ENCODE measurements around the gene OR8K5. TPM values are rescaled to one million over a fixed set of nuclear protein-coding genes. Genes with fewer than 3 reads are reported as not detected.

OR8K5 gene
- polyA plus RNA-seq, 1 donor (not counting 4 experiments of a cell fraction or from before 2014, with no cell fraction given) = not detected

- FAIRE-seq (no peak), DNase-seq (ENCODE audit: low read depth, low spot score) (no peak)
- Histone ChIP-seq H4K20me1 (ENCODE audit: control insufficient read depth, extremely low read depth, insufficient read depth, low read length) (no peaks in the 10 kb centered on the region), H3K9me3 (ENCODE audit: control insufficient read depth, low read depth, low read length) (no peaks in the 10 kb centered on the region), H3K4me3 (ENCODE audit: control insufficient read depth in 2 of 3, extremely low read depth in 1 of 3, insufficient read depth in 2 of 3, low read depth in 1 of 3, low read length in 3 of 3) (no peak overlapping the region), H2AFZ (ENCODE audit: control insufficient read depth, low read length) (no peak overlapping the region), H3K36me3 (ENCODE audit: control insufficient read depth in 2 of 2, extremely low read depth in 1 of 2, insufficient read depth in 2 of 2, low read length in 2 of 2) (no peaks in the 10 kb centered on the region), H3K27ac (ENCODE audit: control insufficient read depth, insufficient read depth, low read length) (no peak overlapping the region), H3K27me3 (ENCODE audit: control insufficient read depth, extremely low read depth, insufficient read depth, low read length) (no peaks in the 10 kb centered on the region), H3K9ac (ENCODE audit: control insufficient read depth, extremely low read depth, insufficient read depth, low read length) (no peak overlapping the region), H3K79me2 (ENCODE audit: control insufficient read depth, insufficient read depth, low read length) (no peaks in the 10 kb centered on the region), H3K4me2 (ENCODE audit: control insufficient read depth, extremely low read depth, insufficient read depth, low read depth, low read length) (no peak overlapping the region), H3K4me1 (ENCODE audit: control insufficient read depth, extremely low read depth, insufficient read depth, low read length) (no peaks in the 10 kb centered on the region), H3K9me1 (ENCODE audit: control insufficient read depth, extremely low read depth, insufficient read depth, low read length) (no peaks in the 10 kb centered on the region)
- TF ChIP-seq CTCF (optimal IDR thresholded peaks at IDR 0.05 in 1 of 3, IDR thresholded peaks at IDR 0.05 in 1 of 3, conservative IDR thresholded peaks at IDR 0.05 in 1 of 3; ENCODE audit: extremely low read depth in 1 of 3, insufficient read depth in 2 of 3, low read length in 3 of 3) (no peak), EZH2 (IDR thresholded peaks at IDR 0.05; ENCODE audit: low read length) (no peak)
- dilution Hi-C loops (cut with MboI; ENCODE audit: extremely low pct_ligation_motif_present, low sequenced_read_pairs) = no loop called here
Observed at GRCh38 chr11:56197367-56197766, 37.2 kb upstream of the OR8K5 start.

GRCh38 chr11:56196705-56197104 is 36.6 kb upstream of the OR8K5 start:
- Histone ChIP-seq H3K27ac (ENCODE audit: control insufficient read depth, insufficient read depth, low read length) (no peak overlapping the region), H3K4me2 (ENCODE audit: control insufficient read depth, extremely low read depth, insufficient read depth, low read depth, low read length) (no peak overlapping the region), H3K4me1 (ENCODE audit: control insufficient read depth, extremely low read depth, insufficient read depth, low read length) (no peaks in the 10 kb centered on the region), H3K9ac (ENCODE audit: control insufficient read depth, extremely low read depth, insufficient read depth, low read length) (no peak overlapping the region), H3K27me3 (ENCODE audit: control insufficient read depth, extremely low read depth, insufficient read depth, low read length) (no peaks in the 10 kb centered on the region), H3K9me3 (ENCODE audit: control insufficient read depth, low read depth, low read length) (no peaks in the 10 kb centered on the region), H3K36me3 (ENCODE audit: control insufficient read depth in 2 of 2, extremely low read depth in 1 of 2, insufficient read depth in 2 of 2, low read length in 2 of 2) (no peaks in the 10 kb centered on the region), H2AFZ (ENCODE audit: control insufficient read depth, low read length) (no peak overlapping the region), H3K79me2 (ENCODE audit: control insufficient read depth, insufficient read depth, low read length) (no peaks in the 10 kb centered on the region), H4K20me1 (ENCODE audit: control insufficient read depth, extremely low read depth, insufficient read depth, low read length) (no peaks in the 10 kb centered on the region), H3K4me3 (ENCODE audit: control insufficient read depth in 2 of 3, extremely low read depth in 1 of 3, insufficient read depth in 2 of 3, low read depth in 1 of 3, low read length in 3 of 3) (no peak overlapping the region), H3K9me1 (ENCODE audit: control insufficient read depth, extremely low read depth, insufficient read depth, low read length) (no peaks in the 10 kb centered on the region)
- DNase-seq (ENCODE audit: low read depth, low spot score) (no peak), FAIRE-seq (no peak)
- dilution Hi-C loops (cut with MboI; ENCODE audit: extremely low pct_ligation_motif_present, low sequenced_read_pairs) = no loop called here
- TF ChIP-seq CTCF (optimal IDR thresholded peaks at IDR 0.05 in 1 of 3, IDR thresholded peaks at IDR 0.05 in 1 of 3, conservative IDR thresholded peaks at IDR 0.05 in 1 of 3; ENCODE audit: extremely low read depth in 1 of 3, insufficient read depth in 2 of 3, low read length in 3 of 3) (no peak), EZH2 (IDR thresholded peaks at IDR 0.05; ENCODE audit: low read length) (no peak)

Measured in keratinocyte (primary cell).